GM18867 (cell line): Measurements from ENCODE around the gene MFAP3L.
"Not testable (repeated sequence)": the region's sequence is repeated elsewhere in the genome, so short reads cannot be mapped to it uniquely, and the experiment has no call there.

ENCODE experiments used
- ATAC-seq: cut with Tn5 transposase; IDR thresholded peaks from one replicate; pipeline ENCODE4 v1.9.1; 2021; ENCODE audit warnings: mild to moderate bottlenecking, moderate library complexity; ENCODE audit not compliant: unreplicated experiment

Gene MFAP3L

GRCh38 chr4:170026253-170027021, at the start of gene MFAP3L:
Gene MFAP3L (minus strand): TSS chr4:170026395. CDS start chr4:170005877, 20,518 bp downstream.
- ATAC-seq = peak; percentile 83

- ATAC-seq = no peak
These were observed 45.0 kb upstream of the MFAP3L start for GRCh38 chr4:170071196-170071595.

- no peak for ATAC-seq
These were observed 42.4 kb upstream of the MFAP3L start for GRCh38 chr4:170068438-170069128.

- no peak for ATAC-seq
These were observed 33.2 kb upstream of the MFAP3L start for GRCh38 chr4:170059421-170059820.

GRCh38 chr4:170058826-170059225, 32.6 kb upstream of the MFAP3L start:
- ATAC-seq = no peak

GRCh38 chr4:170057866-170058265, 31.7 kb upstream of the MFAP3L start:
- ATAC-seq = no peak

GRCh38 chr4:170052919-170053318, 26.7 kb upstream of the MFAP3L start:
- ATAC-seq = no peak

GRCh38 chr4:170051402-170051801, 25.2 kb upstream of the MFAP3L start:
- no peak for ATAC-seq

- no peak for ATAC-seq
These were observed 23.6 kb upstream of the MFAP3L start for GRCh38 chr4:170049766-170050165.

GRCh38 chr4:170047771-170048354, 21.7 kb upstream of the MFAP3L start:
- ATAC-seq = no peak

- not testable (repeated sequence) for ATAC-seq
These were observed 20.0 kb upstream of the MFAP3L start for GRCh38 chr4:170046156-170046555.

GRCh38 chr4:170040031-170040680, 14.0 kb upstream of the MFAP3L start:
- ATAC-seq = no peak

GRCh38 chr4:170038769-170039168, 12.6 kb upstream of the MFAP3L start:
- no peak for ATAC-seq

- ATAC-seq = no peak
These were observed 12.0 kb upstream of the MFAP3L start for GRCh38 chr4:170038232-170038631.

GRCh38 chr4:170037481-170037880, 11.3 kb upstream of the MFAP3L start:
- ATAC-seq = no peak

GRCh38 chr4:170035845-170036244, 9.7 kb upstream of the MFAP3L start:
- ATAC-seq = no peak

- ATAC-seq = no peak
These were observed 9.0 kb upstream of the MFAP3L start for GRCh38 chr4:170035231-170035630.

- no peak for ATAC-seq
These were observed 7.8 kb upstream of the MFAP3L start for GRCh38 chr4:170033999-170034398.

- no peak for ATAC-seq
These were observed 3.9 kb upstream of the MFAP3L start for GRCh38 chr4:170030121-170030520.

GRCh38 chr4:170027181-170027829, 1.1 kb upstream of the MFAP3L start:
- peak; percentile 78 for ATAC-seq
